Bone marrow (tissue), 2 donors: ENCODE measurements around the gene DAZAP1.

Experiments
- DNase-seq, 2 donors: peaks; one replicate each; lab custom pipeline; 2025; lab: John Stamatoyannopoulos, UW

Gene DAZAP1

GRCh38 chr19:1393841-1394240 lies 13.5 kb upstream of the DAZAP1 start:
- DNase-seq: no peak

- DNase-seq: no peak
These were observed 12.9 kb upstream of the DAZAP1 start for GRCh38 chr19:1394252-1395193.

- no peak for DNase-seq
These were observed 12.0 kb upstream of the DAZAP1 start for GRCh38 chr19:1395194-1396018.

GRCh38 chr19:1396019-1396767 lies 11.2 kb upstream of the DAZAP1 start:
- no peak for DNase-seq

- DNase-seq: no peak
These were observed 10.4 kb upstream of the DAZAP1 start for GRCh38 chr19:1396768-1397679.

- no peak for DNase-seq
These were observed 9.5 kb upstream of the DAZAP1 start for GRCh38 chr19:1397838-1398237.

GRCh38 chr19:1399079-1399478 lies 8.3 kb upstream of the DAZAP1 start:
- DNase-seq: no peak

- no peak for DNase-seq
These were observed 7.6 kb upstream of the DAZAP1 start for GRCh38 chr19:1399745-1400144.

- no peak for DNase-seq
These were observed 6.9 kb upstream of the DAZAP1 start for GRCh38 chr19:1400281-1401137.

GRCh38 chr19:1401138-1401888 lies 6.1 kb upstream of the DAZAP1 start, which contains the start of gene GAMT:
GAMT (minus strand) TSS chr19:1401542; CDS start chr19:1401476, 66 bp downstream.
- no peak for DNase-seq

- DNase-seq: no peak
These were observed 5.5 kb upstream of the DAZAP1 start for GRCh38 chr19:1401889-1402217.

GRCh38 chr19:1402411-1403070 lies 4.8 kb upstream of the DAZAP1 start:
- DNase-seq: no peak

GRCh38 chr19:1406774-1407527 lies 435 bp upstream of the DAZAP1 start:
- DNase-seq: peak; percentile 87 to 89

- DNase-seq: peak in 1 of 2 donors; percentile 28
These were observed 1.2 kb downstream of the DAZAP1 start for GRCh38 chr19:1408300-1409203.

- DNase-seq: no peak
These were observed 2.0 kb downstream of the DAZAP1 start for GRCh38 chr19:1409204-1410005.

GRCh38 chr19:1410136-1410786 lies 2.9 kb downstream of the DAZAP1 start:
- no peak for DNase-seq
